Hippocampal formation (tissue), 2 donors: ENCODE measurements around the gene MGAT4C.
"Not testable (repeated sequence)": the region's sequence is repeated elsewhere in the genome, so short reads cannot be mapped to it uniquely, and the experiment has no call there.

Experiments
- DNase-seq, 2 donors: peaks; one replicate each; lab custom pipeline; 2025; lab: John Stamatoyannopoulos, UW

MGAT4C gene

DNA sequence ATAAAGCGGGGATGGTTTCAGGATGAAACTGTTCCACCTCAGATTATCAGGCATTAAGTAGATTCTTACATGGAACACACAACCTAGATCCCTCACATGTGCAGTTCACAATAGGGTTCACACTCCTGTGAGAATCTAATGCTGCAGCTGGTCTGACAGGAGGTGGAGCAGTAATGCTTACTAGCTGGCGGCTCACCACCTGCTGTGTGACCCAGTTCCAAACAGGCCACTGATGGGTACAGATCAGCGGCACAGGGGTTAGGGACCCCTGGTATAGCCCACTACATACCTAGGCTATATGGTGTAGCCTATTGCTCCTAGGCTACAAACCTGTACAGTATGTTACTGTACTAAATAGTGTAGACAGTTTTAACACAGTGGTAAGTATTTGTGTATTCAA lies 129.3 kb downstream of the MGAT4C start:
- DNase-seq, result not testable (repeated sequence)

DNA sequence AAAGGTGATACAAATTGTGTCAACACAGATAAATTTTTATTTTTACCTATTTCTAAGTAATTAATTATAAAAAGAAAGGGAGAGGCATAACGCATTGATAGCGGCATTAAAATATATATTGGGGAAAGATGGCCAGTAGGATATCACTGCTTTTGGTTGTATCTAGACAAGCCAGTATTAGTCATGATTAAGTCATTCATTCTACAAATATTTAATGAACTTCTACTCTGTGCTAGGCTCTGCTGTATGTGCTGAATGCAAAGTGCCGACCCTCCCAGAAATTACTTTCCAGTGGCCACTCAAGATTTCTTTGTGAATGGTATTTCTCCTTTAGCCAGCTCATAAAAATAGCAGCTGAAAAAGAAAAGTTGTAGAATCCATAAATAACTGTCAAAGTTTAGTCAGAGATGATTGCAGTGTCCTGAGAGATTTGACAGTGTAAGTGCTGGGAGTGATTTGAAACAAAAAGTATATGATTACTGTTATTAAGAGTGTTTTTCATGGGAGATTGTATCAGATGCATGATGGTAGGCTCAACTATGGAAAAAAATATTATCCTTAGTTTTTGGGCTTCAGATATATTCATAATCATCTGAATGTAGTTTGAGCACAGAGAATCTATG lies 133.2 kb downstream of the MGAT4C start:
- no peak for DNase-seq

DNA sequence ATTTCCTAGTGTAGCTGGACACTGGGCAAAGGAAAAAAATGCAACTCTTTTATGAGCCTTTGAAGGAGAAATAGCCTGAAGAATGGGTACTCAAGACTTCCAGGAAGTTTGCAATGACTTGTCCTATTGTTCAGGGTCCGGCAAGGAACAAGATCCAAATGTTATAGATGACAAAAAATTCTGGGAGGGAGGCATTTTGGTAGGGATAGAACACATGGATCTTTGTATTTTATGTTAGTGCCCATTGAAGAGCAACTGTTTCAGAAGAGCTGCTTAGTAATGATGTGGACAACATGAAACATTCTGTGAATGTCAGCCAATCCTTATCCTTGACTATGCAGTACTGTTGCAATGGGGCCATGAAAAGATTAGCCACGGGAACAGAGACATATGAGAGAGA lies 138.0 kb downstream of the MGAT4C start:
- no peak for DNase-seq

DNA sequence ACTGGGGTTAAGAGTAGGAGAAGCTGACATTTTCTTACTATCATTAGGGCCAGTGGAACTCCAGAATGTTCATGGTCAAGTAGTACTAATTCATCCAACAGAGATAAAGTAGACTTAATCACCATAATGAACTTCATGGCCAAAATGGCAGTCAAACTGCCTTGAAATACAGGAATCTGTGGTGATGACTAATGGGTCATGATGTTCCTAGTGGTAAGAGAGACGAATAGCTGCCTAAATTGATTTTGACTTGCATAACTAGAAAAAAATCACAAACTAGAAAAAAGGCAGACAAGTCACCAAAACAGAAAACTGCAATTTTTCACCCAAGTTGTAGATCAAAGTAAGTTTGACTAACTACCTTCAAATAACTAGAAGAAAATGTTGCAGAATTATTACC lies 138.5 kb downstream of the MGAT4C start:
- DNase-seq, result no peak

- DNase-seq, result no peak
These were observed 152.1 kb downstream of the MGAT4C start for GRCh38 chr12:86104087-86104486.

- no peak for DNase-seq
These were observed 159.0 kb downstream of the MGAT4C start for GRCh38 chr12:86097161-86097560.

DNA sequence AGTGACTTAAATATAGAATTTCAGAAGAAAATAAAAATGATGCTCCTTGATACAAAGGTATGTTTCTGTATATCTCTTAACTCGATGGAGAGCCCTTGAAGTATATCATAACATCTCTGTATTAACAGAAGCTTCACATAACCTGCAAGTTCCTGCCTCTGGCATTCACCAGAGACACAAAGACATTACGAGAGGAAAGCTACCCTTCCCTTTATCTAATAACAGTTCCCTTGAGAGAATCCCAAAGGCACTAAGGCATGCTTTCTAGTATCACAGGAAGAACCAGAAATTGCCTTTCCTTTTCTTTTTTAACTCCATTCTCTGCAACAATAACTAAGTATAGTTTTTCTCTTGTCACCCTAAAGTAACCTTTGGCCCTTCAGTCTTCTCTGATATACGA lies 164.5 kb downstream of the MGAT4C start:
- no peak for DNase-seq

DNA sequence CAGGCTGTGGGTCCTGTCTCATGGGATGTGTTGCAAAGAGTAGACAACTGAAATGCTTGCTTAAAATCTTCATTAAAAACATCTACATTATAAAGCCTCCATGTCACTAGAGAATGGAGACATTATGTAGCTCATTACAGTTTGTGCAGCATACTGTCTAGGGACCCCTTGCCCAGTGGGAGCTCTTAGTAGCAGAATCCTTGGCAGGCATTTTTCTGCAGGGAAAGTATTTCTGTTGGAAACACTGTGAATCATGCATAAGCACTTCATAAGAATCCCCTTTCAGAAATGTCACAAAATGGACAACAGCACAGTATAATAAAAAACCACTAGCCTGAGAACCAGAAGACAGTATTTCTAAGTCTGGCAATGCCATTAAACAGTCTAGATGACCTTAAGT lies 174.3 kb downstream of the MGAT4C start:
- DNase-seq, result no peak

GRCh38 chr12:86059052-86059451 lies 197.1 kb downstream of the MGAT4C start:
- DNase-seq, result not testable (repeated sequence)

DNA sequence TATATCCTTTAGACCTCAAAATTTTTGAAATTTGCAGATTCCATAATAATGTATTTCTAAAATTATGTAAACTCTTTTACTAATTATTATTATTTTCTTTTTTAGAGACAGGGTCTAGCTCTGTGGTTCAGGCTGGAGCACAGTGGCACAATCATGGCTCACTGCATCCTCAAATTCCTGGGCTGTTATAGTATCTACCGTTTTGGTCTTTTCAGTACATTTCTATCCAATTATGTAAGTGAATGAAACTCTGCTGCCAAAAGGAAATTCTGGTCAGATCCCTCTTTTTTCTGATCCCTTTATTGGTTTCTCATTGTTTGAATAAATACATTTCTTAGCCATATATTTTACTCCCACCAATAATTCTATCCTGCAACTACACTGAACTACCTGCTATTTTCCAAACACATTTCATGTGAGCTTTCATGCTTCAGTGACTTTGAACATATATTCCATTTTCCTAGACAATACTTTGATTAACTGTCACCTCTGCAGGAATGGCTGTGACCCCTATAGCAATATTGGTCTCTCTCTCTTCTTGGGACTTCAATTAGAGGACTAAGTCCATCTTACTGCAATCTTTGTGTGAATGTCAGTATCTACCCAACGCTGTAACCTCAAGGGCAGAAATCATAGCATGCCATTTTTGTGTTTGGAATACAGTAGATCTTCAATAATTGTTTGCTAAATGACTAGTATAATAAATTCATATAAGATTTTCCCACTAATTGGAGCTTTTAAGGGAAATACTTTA lies 198.9 kb downstream of the MGAT4C start:
- DNase-seq, result no peak

- DNase-seq, result no peak
These were observed 203.3 kb downstream of the MGAT4C start for GRCh38 chr12:86052921-86053320.

GRCh38 chr12:86050010-86050409 lies 206.2 kb downstream of the MGAT4C start:
- no peak for DNase-seq

- DNase-seq, result no peak
These were observed 211.8 kb downstream of the MGAT4C start for GRCh38 chr12:86044396-86044795.

- no peak for DNase-seq
These were observed 214.1 kb downstream of the MGAT4C start for GRCh38 chr12:86042062-86042461.

DNA sequence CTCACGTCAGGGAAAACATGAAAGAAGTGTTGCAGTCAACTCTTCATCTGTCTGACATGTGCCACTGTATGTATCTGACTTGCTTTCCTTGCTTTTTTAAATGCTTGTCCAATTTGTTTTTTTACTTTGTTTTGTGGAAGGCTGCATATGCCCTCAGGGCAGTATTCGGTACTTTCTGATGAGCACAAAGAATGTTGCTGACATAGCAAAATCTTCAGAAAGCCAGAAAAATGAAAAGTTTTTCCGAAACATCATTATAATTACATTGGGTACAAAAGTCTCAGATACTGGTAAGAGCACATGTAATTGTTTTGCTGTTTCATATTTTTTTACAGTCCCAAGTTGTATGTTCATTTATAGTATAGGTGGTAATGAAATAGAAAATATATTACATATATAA lies 237.8 kb downstream of the MGAT4C start:
- no peak for DNase-seq

- no peak for DNase-seq
These were observed 241.2 kb downstream of the MGAT4C start for GRCh38 chr12:86015026-86015425.

- DNase-seq, result no peak
These were observed 249.5 kb downstream of the MGAT4C start for GRCh38 chr12:86006727-86007126.

GRCh38 chr12:85998074-85998473 lies 258.1 kb downstream of the MGAT4C start:
- DNase-seq, result no peak

- DNase-seq, result no peak
These were observed 259.9 kb downstream of the MGAT4C start for GRCh38 chr12:85996280-85996679.

- DNase-seq, result no peak
These were observed 262.4 kb downstream of the MGAT4C start for GRCh38 chr12:85993746-85994145.

- no peak for DNase-seq
These were observed 270.2 kb downstream of the MGAT4C start for GRCh38 chr12:85985996-85986395.

DNA sequence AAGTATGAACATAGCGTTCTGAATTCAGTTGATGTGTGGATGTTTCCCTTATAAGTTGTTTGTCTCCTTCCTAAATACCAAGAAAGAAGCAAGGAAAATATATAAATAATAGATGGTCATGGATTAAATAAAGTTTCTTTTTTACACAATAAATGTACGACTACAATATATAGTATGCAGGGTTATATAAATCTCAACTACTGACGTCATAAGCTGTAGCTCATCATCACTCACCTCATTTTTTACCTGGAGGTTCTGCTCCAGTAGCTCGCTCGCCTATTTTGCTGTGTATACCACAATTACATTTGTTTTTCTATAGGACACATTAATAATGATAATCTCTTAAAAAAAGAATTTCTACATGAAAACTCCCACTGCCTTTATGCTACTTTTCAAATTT lies 272.6 kb downstream of the MGAT4C start:
- DNase-seq, result no peak

- no peak for DNase-seq
These were observed 276.6 kb downstream of the MGAT4C start for GRCh38 chr12:85979641-85980040.

- DNase-seq, result no peak
These were observed 280.5 kb downstream of the MGAT4C start for GRCh38 chr12:85975716-85976115.
